ENCODE data around the gene COL18A1.
A peak's percentile ranks its signal among the peaks of the same experiment; 100 is the strongest.
"Not testable (repeated sequence)": the region's sequence is repeated elsewhere in the genome, so short reads cannot be mapped to it uniquely, and the experiment has no call there.

COL18A1 gene

GRCh38 chr21:45550522-45551210 lies 145.7 kb downstream of the COL18A1 start:
- DNase-seq, result peak; percentile 50 to 66

DNA sequence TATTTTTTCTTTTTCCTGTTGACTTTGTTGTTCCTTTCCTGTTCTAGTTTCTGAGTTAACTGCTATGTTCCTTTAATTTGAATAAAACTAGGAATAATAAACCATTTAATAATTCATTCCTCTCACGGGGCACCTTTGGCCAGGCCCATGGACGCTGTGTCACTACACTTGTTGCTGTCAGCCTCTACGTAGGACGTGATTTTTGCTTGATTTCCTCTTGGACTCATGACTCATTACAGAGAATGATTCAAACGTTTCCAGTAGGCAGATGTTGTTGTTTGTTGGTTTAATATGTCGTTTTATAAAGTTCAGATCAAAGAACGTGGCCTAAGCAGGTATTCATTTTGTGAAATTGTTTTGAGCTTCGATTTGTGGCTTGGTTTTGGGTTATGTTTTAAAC lies 146.4 kb downstream of the COL18A1 start:
- peak; percentile 43 to 48 for DNase-seq

GRCh38 chr21:45551783-45552695 lies 147.1 kb downstream of the COL18A1 start:
- DNase-seq, result no peak

DNA sequence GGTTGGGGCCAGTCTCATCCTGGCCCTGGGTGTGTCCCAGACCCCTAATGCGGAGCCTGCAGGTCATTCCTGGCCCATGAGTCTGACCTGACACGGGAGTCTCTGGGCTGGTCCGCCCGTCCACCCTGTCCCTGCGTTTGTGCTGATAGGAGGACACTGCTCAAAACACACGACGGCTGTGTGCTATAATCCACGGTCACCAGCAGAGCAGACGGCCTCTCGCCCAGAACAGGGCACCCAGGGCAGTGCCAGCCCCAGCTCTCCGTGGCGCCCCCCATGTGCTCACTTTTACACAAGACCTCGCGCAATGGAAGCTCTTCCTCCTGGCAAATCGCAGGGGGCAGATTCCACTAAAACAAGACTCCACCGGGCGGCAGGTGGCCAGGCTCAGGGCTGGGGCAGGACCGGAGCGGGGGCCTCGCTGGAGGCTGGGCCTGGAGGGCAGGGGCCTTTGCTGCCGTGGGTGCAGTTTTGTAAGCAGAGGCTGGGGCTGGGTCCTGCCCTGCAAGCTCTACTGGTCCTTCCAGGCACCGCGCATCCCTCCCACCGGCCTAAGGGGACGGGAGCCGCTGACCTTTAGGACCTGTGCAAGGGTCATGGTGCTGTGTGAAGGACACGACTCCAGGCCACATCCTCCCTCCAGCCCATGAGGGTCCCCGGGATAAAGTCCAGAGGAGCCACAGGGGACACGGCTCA lies 147.9 kb downstream of the COL18A1 start:
- DNase-seq, result no peak

DNA sequence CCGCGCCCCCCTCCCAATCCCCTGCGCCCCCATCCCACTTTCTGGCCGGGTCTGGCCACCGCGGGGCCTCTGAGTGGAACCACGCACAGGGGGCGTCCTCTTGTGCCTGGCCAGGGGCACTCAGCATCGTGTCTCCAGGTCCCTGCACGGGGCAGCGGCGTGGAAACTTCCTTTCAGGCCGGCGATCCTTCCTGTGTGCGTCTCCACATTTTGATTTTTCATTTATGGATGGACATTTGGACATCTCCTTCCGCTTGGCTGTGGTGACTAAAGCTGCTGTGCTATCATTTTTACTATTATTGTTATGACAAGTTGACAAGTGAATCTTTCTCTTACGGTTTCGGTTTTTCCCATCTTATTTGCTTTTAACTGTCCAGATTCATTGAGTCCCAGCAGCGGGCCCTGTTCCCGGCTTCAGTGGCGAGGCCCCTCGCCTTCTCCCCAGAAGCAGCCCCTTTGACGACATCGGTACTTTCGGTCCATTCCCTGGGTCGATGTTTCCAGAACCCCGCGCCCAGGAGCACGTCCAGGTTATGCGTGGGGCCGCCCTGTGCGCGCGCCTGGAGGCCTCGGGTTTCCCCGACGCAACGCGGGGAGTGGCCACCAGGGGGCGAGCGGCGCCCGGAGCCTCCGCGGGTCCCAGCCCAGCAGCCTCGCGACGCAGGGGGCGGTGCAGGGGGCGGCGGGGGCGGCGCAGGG lies 149.7 kb downstream of the COL18A1 start:
- DNase-seq, result peak; percentile 87 to 90

- DNase-seq, result no peak
Measured at GRCh38 chr21:45555251-45555556, 150.2 kb downstream of the COL18A1 start.

DNA sequence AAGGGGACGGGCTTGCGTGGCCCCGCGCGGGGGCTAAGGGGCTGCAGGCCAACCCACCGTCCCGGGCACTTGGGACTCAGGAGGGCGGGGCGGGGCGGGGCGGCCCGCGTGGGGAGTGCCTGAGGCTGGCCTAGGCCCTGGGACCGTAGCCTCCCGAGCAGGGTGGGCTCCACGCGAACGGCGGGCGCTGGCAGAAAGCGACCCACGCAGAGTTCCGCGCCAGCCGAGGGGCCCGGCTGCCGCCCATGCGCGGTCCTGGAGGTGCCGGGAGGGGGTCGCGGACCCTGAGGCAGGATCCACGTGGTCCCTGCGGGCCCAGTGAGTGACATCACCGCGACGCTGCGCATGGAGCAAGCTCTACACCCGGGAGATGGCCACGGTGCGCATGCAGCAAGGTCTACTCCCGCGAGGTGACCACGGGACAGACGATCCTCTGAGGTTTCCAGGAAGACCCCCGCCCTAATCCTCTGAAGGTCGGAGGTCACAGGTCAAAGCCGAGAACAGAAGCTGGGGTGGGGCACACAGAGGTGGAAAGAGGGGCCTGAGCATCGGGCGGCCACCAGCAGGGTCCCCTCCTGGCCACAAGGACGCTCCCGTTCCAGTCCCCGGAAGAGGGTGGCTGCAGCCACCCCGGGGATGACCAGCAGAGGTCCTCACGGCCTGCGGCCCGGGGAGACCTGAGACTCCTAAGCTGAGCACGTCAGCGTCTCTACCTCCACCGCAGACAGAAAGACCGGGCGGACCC lies 150.8 kb downstream of the COL18A1 start:
- DNase-seq, result peak; percentile 57 to 76

- no peak for DNase-seq
Measured at GRCh38 chr21:45556302-45556644, 151.3 kb downstream of the COL18A1 start.

GRCh38 chr21:45556645-45557615 lies 152.0 kb downstream of the COL18A1 start:
- no peak for DNase-seq

DNA sequence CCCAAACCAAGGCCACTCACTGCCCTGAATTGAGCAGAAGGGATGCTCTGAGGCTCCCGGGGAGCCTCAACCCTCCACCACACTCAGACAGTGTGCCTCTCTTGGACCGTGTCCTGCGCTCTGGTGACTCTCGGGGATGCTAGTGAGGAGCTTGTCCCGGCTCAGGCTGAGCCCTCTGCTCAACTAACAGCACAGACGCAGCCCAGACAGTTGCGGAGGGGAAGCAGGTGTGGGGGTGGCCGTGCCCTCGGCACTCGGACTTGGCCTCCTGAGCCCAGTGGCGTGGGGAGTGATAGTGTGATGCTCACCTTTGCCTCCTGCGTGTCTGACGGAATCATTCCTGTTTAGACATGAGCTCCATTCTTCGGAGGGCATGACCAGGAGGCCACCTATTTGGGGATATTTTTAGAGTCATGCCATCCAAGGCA lies 152.7 kb downstream of the COL18A1 start:
- no peak for DNase-seq

DNA sequence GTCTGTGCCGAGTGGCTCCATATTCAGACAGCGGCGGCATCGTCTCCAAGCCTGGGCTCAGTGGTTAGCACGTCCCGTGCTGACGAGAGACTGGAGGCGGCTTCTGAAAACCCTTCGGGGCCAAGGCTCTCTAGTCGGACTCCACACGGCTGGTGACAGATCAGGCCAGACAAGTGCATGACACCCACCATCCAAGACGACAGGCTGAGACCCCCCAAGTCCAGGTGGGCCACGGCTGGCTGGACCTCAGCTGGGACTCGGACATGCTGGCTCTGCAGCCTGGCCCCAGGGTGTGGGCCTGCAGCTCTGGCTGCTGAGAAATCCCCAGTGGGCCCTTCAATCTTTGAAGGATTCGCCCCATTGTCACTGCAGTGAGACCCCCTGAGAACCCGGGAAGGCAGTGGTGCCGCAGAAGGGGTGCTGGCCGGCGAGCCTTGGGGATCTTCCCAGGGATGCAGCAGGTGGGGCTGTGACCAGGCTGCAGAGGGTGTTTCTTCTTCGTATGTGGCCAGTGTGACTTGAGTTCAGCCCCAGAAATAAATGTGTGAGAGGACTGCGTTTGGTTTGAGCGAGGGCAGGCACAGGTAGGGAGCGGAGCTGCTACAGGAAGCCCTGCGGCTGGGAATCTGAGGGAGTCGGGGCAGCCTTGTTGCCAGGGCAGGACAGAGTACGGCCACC lies 153.2 kb downstream of the COL18A1 start:
- no peak for DNase-seq

GRCh38 chr21:45559216-45560105 lies 154.5 kb downstream of the COL18A1 start:
- no peak for DNase-seq

DNA sequence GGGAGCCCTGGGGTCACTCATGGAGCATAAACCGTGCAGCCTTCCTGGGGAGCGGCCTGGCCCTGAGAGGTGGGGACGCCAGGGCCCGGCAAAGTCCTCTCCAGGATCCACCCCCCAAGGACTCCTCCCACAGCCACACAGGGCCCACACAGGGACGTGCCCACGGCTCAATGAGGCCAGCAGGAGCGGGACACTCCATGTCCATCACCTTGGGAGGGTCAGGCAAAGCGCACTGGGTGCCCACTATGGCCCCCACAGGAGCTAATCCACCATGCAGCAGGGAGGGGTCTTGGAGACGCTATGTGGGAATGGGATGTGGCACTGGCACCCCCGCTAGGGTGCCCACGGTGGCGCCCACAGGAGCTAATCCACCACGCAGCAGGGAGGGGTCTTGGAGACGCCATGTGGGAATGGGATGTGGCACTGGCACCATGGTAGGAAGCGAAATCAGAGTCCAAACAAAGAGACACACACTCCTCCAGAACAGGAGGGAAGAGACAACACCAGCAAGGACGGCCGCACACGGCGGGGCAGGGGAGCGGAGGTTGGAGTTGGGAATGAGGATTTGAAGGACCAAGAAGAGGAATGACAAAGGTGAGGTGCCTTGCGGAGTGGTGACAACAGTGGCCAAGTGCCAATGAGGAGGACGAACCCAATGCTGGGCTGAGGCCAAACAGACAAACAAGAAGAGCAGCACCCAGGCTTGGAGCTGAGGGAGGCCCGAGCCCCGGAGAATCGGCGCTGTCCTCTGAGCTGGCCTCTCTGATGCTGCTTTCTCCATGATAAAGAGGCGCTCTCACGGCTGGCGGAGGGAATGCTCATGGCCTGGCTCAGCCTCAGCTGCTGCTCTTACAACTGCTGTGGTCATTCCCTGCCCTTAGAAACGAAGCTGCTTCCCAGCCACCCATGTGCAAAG lies 155.4 kb downstream of the COL18A1 start:
- DNase-seq, result no peak

- DNase-seq, result not testable (repeated sequence)
Measured at GRCh38 chr21:45561241-45561640, 156.3 kb downstream of the COL18A1 start.

GRCh38 chr21:45562402-45562801 lies 157.4 kb downstream of the COL18A1 start:
- DNase-seq, result no peak

- no peak for DNase-seq
Measured at GRCh38 chr21:45562965-45563364, 158.0 kb downstream of the COL18A1 start.

Data from CD4-positive, alpha-beta T cell treated with Interleukin-4 for 1 hour (primary cell).